NB4 (cell line): ENCODE measurements around the gene IFT20.

Experiments used
- DNase-seq: peaks from one replicate; pipeline ENCODE4 v3.0.0; 2010; ENCODE audit warnings: low read depth
- H3K4me3 ChIP-seq: one replicate; pipeline ENCODE4 v1.5.1; 2011; ENCODE audit warnings: mild to moderate bottlenecking, low read depth, low read length, moderate library complexity
- MAX ChIP-seq: IDR thresholded peaks from 2 replicates; pipeline ENCODE4 v1.6.1; 2011; ENCODE audit warnings: low read depth, low read length
- MYC ChIP-seq: IDR thresholded peaks from 2 replicates; pipeline ENCODE4 v1.6.1; 2011; ENCODE audit warnings: low read depth, low read length
- POLR2A ChIP-seq: IDR thresholded peaks from 2 replicates; pipeline ENCODE4 v1.6.1; 2011; ENCODE audit warnings: mild to moderate bottlenecking; ENCODE audit not compliant: insufficient read length; ENCODE audit errors: extremely low read depth
- TF ChIP-seq, protein P1 (sequence below): IDR thresholded peaks from one replicate; pipeline ENCODE4 v1.5.1; 2012; ENCODE audit warnings: low read depth, low read length

Gene IFT20

GRCh38 chr17:28280826-28281225 is 54.4 kb downstream of the IFT20 start:
- H3K4me3 ChIP-seq = no peak overlapping the region
- DNase-seq = no peak
- TF ChIP-seq MYC = no peak
- no peak for TF ChIP-seq MAX
- TF ChIP-seq, protein P1, sequence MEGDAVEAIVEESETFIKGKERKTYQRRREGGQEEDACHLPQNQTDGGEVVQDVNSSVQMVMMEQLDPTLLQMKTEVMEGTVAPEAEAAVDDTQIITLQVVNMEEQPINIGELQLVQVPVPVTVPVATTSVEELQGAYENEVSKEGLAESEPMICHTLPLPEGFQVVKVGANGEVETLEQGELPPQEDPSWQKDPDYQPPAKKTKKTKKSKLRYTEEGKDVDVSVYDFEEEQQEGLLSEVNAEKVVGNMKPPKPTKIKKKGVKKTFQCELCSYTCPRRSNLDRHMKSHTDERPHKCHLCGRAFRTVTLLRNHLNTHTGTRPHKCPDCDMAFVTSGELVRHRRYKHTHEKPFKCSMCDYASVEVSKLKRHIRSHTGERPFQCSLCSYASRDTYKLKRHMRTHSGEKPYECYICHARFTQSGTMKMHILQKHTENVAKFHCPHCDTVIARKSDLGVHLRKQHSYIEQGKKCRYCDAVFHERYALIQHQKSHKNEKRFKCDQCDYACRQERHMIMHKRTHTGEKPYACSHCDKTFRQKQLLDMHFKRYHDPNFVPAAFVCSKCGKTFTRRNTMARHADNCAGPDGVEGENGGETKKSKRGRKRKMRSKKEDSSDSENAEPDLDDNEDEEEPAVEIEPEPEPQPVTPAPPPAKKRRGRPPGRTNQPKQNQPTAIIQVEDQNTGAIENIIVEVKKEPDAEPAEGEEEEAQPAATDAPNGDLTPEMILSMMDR = no peak
- no peak for TF ChIP-seq POLR2A

- TF ChIP-seq MAX (no peak), POLR2A (no peak), MYC (no peak)
- TF ChIP-seq, protein P1 = no peak
- no peak for DNase-seq
- no peak overlapping the region for H3K4me3 ChIP-seq
Measured at GRCh38 chr17:28279411-28279810, 55.9 kb downstream of the IFT20 start.
